ENCODE results near the gene DNAI7.

Gene DNAI7

GRCh38 chr12:25182765-25183164 is 12.2 kb downstream of the DNAI7 start:
- no peak for DNase-seq

GRCh38 chr12:25162866-25163265 is 32.1 kb downstream of the DNAI7 start:
- DNase-seq, result no peak

- no peak for DNase-seq
These were observed 38.9 kb downstream of the DNAI7 start for GRCh38 chr12:25156061-25156460.

GRCh38 chr12:25155022-25155576 is 39.9 kb downstream of the DNAI7 start:
- peak; percentile 0 for DNase-seq

- no peak for DNase-seq
These were observed 42.9 kb downstream of the DNAI7 start for GRCh38 chr12:25152055-25152454.

GRCh38 chr12:25151476-25151875 is 43.5 kb downstream of the DNAI7 start:
- DNase-seq, result no peak

GRCh38 chr12:25146686-25147085 is 48.3 kb downstream of the DNAI7 start:
- no peak for DNase-seq

- no peak for DNase-seq
These were observed 59.3 kb downstream of the DNAI7 start for GRCh38 chr12:25135531-25136154.

- DNase-seq, result no peak
These were observed 63.7 kb downstream of the DNAI7 start for GRCh38 chr12:25131270-25131669.

- peak; percentile 35 for DNase-seq
These were observed 64.2 kb downstream of the DNAI7 start for GRCh38 chr12:25130741-25131188.

- DNase-seq, result no peak
These were observed 68.2 kb downstream of the DNAI7 start for GRCh38 chr12:25126746-25127145.

GRCh38 chr12:25126101-25126500 is 68.9 kb downstream of the DNAI7 start:
- no peak for DNase-seq

- DNase-seq, result no peak
These were observed 70.5 kb downstream of the DNAI7 start for GRCh38 chr12:25124493-25124892.

GRCh38 chr12:25123126-25123525 is 71.8 kb downstream of the DNAI7 start:
- DNase-seq, result no peak

- DNase-seq, result no peak
These were observed 73.0 kb downstream of the DNAI7 start for GRCh38 chr12:25121916-25122315.

- DNase-seq, result no peak
These were observed 73.8 kb downstream of the DNAI7 start for GRCh38 chr12:25121110-25121509.

- no peak for DNase-seq
These were observed 75.9 kb downstream of the DNAI7 start for GRCh38 chr12:25119020-25119419.

GRCh38 chr12:25115677-25116076 is 79.3 kb downstream of the DNAI7 start:
- no peak for DNase-seq

- no peak for DNase-seq
These were observed 81.3 kb downstream of the DNAI7 start for GRCh38 chr12:25113651-25114050.

GRCh38 chr12:25110260-25110659 is 84.7 kb downstream of the DNAI7 start:
- no peak for DNase-seq

- no peak for DNase-seq
These were observed 87.0 kb downstream of the DNAI7 start for GRCh38 chr12:25107920-25108319.

- no peak for DNase-seq
These were observed 88.1 kb downstream of the DNAI7 start for GRCh38 chr12:25106818-25107217.

- DNase-seq, result no peak
These were observed 92.6 kb downstream of the DNAI7 start for GRCh38 chr12:25102402-25102801.

GRCh38 chr12:25101092-25101445 is 93.9 kb downstream of the DNAI7 start:
- DNase-seq, result no peak
